ENCODE data around the gene CLCN6. TPM values are rescaled to one million over a fixed set of nuclear protein-coding genes. Genes with fewer than 3 reads are reported as not detected.

CLCN6 gene
- total RNA-seq, 1 donor from 2014 or later, result 42.9 TPM

DNA sequence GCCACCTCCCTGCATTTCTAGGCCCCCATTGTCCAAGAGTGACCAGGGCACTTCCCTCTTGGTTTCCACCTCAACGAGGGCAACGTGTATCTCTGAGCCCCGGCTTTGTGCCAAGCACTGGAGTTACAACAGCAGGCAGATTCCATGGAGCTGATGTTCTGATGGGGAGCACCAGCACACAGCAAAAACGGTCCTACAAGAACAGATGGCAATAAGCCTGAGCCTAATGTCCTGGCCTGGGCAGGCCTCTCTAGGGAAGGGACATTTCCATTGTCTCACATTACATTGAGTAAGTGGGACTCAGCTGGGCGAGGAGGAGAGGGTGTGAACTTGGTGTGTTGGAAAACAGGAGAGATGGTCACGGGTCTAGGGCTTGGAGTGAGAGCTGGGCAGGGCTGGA lies 79.9 kb downstream of the CLCN6 start:
- TF ChIP-seq, protein P1, sequence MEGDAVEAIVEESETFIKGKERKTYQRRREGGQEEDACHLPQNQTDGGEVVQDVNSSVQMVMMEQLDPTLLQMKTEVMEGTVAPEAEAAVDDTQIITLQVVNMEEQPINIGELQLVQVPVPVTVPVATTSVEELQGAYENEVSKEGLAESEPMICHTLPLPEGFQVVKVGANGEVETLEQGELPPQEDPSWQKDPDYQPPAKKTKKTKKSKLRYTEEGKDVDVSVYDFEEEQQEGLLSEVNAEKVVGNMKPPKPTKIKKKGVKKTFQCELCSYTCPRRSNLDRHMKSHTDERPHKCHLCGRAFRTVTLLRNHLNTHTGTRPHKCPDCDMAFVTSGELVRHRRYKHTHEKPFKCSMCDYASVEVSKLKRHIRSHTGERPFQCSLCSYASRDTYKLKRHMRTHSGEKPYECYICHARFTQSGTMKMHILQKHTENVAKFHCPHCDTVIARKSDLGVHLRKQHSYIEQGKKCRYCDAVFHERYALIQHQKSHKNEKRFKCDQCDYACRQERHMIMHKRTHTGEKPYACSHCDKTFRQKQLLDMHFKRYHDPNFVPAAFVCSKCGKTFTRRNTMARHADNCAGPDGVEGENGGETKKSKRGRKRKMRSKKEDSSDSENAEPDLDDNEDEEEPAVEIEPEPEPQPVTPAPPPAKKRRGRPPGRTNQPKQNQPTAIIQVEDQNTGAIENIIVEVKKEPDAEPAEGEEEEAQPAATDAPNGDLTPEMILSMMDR (IDR thresholded peaks at IDR 0.05; ENCODE audit: unreplicated experiment), result no peak
- no peak for DNase-seq (ENCODE audit: low spot score)
- Mint-ChIP-seq H3K27me3 (ENCODE audit: unreplicated experiment) (peaks cover 2% of the 10 kb centered on the region), H3K4me1 (ENCODE audit: unreplicated experiment) (peaks cover 8% of the 10 kb centered on the region), H3K9me3 (ENCODE audit: unreplicated experiment) (no peaks in the 10 kb centered on the region), H3K4me3 (ENCODE audit: unreplicated experiment) (peak overlapping the region; percentile 23), H3K27ac (ENCODE audit: unreplicated experiment) (peak overlapping the region; percentile 48), H3K36me3 (ENCODE audit: low read depth, unreplicated experiment) (no peaks in the 10 kb centered on the region)

DNA sequence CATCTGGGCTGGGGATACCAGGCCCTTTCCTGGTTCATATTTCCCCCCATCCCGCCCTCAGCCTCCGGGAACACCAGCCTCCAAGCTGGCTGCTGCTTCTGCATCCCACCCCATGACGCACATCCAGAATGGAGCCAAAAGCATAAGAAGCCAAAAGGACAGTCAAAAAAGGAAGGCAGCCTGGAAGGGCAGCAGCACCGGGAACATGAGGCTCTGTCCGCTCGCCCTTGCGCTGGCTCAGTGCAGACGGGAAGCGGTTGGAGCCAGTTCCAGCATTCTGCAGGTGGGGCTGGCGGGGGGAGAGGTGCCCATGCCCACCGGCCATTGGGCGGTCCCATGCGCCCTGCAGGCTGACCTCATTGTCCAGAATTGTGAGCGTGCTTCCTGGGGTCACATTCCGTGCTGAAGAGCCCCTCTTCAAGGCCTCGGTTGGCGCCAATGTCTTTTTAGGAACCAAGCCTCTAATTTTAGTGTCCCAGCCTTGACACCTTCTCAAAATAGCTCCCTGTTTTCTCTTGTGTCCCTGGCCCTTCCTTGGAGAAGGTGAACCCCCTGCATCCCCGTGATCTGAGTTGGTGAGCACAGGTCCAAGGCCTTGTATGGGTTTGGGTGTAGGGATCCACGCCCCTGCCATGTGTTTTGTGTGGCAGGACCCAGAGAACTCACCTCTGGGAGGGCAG lies 81.1 kb downstream of the CLCN6 start:
- TF ChIP-seq, protein P1 (IDR thresholded peaks at IDR 0.05; ENCODE audit: unreplicated experiment), result no peak
- Mint-ChIP-seq H3K4me1 (ENCODE audit: unreplicated experiment) (peaks cover 8% of the 10 kb centered on the region), H3K4me3 (ENCODE audit: unreplicated experiment) (no peak overlapping the region), H3K9me3 (ENCODE audit: unreplicated experiment) (no peaks in the 10 kb centered on the region), H3K27me3 (ENCODE audit: unreplicated experiment) (peaks cover 2% of the 10 kb centered on the region), H3K27ac (ENCODE audit: unreplicated experiment) (no peak overlapping the region), H3K36me3 (ENCODE audit: low read depth, unreplicated experiment) (no peaks in the 10 kb centered on the region)
- DNase-seq (ENCODE audit: low spot score), result no peak

DNA sequence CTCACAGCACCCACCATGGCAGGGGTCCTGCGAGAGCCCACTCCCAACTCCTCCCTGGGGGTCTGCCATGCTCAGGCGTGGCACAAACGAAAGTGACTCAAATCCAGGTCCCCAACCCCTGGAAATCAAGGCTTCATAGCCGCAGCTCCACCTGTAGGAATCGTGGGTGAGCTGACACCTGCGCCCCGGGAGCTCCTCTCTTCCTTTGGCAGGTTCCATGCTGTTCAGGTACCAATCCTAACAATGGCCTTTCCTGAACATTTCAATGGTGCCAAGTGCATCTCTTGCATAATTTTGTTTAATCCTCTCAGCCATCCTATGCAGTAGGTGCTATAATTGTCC lies 81.6 kb downstream of the CLCN6 start:
- Mint-ChIP-seq H3K9me3 (ENCODE audit: unreplicated experiment) (no peaks in the 10 kb centered on the region), H3K27ac (ENCODE audit: unreplicated experiment) (no peak overlapping the region), H3K4me3 (ENCODE audit: unreplicated experiment) (no peak overlapping the region), H3K36me3 (ENCODE audit: low read depth, unreplicated experiment) (no peaks in the 10 kb centered on the region), H3K27me3 (ENCODE audit: unreplicated experiment) (peaks cover 2% of the 10 kb centered on the region), H3K4me1 (ENCODE audit: unreplicated experiment) (peaks cover 8% of the 10 kb centered on the region)
- TF ChIP-seq, protein P1 (IDR thresholded peaks at IDR 0.05; ENCODE audit: unreplicated experiment), result no peak
- no peak for DNase-seq (ENCODE audit: low spot score)

DNA sequence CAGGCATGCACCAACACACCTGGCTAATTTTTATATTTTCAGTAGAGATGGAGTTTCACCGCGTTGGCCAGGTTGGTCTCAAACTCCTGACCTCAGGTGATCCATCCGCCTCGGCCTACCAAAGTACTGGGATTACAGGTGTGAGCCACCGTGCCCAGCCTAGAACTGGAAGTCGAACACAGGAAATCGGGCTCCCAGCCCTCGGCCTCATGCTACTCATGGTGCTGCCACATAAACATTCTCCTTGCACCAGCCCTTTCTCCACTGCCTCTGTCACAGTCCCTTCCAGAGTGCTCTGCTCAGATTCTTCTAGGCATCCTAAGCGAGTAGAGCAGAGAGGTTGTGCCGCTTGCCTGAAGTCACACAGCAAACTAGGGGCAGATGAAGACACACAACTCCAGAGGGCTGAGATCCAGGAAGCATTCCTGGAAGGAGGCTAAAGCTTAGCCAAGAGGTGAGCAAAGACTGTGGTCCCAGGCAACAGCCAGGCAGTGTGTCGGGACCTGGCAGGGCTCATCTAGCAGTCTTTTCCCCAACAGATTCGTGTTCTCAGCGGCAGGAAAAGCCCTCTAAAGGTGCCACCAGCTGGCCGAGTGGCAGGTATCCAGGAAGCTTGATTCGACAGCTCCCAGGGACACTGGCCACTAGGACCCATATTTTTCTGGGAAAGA lies 82.3 kb downstream of the CLCN6 start:
- TF ChIP-seq, protein P1 (IDR thresholded peaks at IDR 0.05; ENCODE audit: unreplicated experiment), result no peak
- peaks cover 2% of the 10 kb centered on the region for H3K27me3 Mint-ChIP-seq (ENCODE audit: unreplicated experiment)
- H3K4me1 Mint-ChIP-seq (ENCODE audit: unreplicated experiment), result peaks cover 8% of the 10 kb centered on the region
- H3K4me3 Mint-ChIP-seq (ENCODE audit: unreplicated experiment), result no peak overlapping the region
- no peaks in the 10 kb centered on the region for H3K9me3 Mint-ChIP-seq (ENCODE audit: unreplicated experiment)
- no peak overlapping the region for H3K27ac Mint-ChIP-seq (ENCODE audit: unreplicated experiment)
- DNase-seq (ENCODE audit: low spot score), result no peak
- H3K36me3 Mint-ChIP-seq (ENCODE audit: low read depth, unreplicated experiment), result no peaks in the 10 kb centered on the region

DNA sequence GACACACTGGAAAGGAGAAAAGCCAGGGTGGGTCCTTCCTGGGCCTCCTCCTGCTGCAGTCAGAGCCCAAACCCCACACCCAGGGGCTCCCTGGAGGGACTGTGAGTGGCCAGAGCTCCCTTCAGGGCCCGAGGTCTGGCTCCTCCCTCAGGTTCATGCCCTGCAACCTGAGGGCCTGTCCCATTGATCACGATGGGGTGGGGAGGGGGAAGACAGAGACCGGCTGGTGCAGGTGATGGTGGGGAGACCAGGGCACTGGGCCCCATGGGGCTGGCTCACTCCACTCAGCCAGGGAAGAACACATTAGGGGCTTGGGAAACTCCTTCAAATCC lies 82.9 kb downstream of the CLCN6 start:
- H3K27ac Mint-ChIP-seq (ENCODE audit: unreplicated experiment), result peak overlapping the region; percentile 13
- TF ChIP-seq, protein P1 (IDR thresholded peaks at IDR 0.05; ENCODE audit: unreplicated experiment), result no peak

More for the DNA sequence above, 82.9 kb downstream of the CLCN6 start:
- Mint-ChIP-seq H3K9me3 (ENCODE audit: unreplicated experiment) (no peaks in the 10 kb centered on the region), H3K4me3 (ENCODE audit: unreplicated experiment) (no peak overlapping the region), H3K36me3 (ENCODE audit: low read depth, unreplicated experiment) (no peaks in the 10 kb centered on the region), H3K4me1 (ENCODE audit: unreplicated experiment) (peaks cover 8% of the 10 kb centered on the region), H3K27me3 (ENCODE audit: unreplicated experiment) (peaks cover 2% of the 10 kb centered on the region)
- no peak for DNase-seq (ENCODE audit: low spot score)

Data from endothelial cell (in vitro differentiated cells).